Pons (tissue), 1 donor: Measurements from ENCODE around the gene OR2AG1.

ENCODE experiments used
- DNase-seq: peaks from one replicate; pipeline ENCODE4 v3.0.0-alpha.2; 2016; ENCODE audit warnings: low spot score

OR2AG1 gene

GRCh38 chr11:6782720-6783119, at the start of gene OR2AG1:
Gene OR2AG1, plus strand, starts transcription at chr11:6783020. Its CDS starts 2,018 bp downstream, at chr11:6785038.
- no peak for DNase-seq

DNA sequence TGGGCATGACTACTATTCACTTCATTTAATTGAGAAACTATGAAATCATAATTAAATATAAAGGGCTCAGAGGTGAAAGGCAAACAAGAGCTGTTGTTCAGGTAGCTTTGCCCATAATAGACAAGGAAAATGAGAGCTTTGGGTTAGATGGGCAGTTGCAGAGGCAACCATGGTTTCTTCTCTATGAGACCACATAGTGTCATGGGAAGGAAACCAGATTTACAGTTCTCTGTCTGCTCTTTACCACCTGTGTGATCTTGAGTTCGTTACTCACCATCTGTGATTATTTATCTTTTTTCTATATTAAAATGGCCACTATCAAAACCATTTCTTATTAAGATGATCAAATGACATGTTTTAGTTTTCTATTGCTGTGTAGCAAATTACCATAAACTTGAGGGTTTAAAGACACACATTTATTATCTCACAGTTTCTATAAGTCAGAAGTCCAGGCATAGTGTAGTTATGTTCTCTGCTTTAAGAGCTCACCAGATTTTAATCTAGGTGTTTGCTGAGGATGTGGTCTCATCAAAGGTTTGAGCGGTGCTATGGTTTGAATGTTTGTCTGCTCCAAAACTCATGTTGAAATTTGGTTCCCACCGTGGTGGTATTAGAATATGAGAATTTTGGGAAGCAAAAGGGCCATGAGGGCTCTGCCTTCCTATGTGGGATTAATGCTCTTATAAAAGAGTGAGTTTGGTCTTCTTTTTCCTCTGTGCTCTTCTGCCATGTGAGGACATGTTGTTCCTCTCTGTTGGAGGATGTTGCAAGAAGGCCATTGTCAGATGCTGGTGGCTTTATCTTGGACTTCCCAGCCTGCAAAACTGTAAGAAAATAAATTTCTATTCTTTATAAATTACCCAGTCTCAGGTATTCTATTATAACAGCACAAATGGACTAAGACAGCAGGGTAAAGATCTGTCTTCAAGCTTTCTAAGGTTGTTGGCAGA, 49.2 kb upstream of the OR2AG1 start:
- no peak for DNase-seq

DNA sequence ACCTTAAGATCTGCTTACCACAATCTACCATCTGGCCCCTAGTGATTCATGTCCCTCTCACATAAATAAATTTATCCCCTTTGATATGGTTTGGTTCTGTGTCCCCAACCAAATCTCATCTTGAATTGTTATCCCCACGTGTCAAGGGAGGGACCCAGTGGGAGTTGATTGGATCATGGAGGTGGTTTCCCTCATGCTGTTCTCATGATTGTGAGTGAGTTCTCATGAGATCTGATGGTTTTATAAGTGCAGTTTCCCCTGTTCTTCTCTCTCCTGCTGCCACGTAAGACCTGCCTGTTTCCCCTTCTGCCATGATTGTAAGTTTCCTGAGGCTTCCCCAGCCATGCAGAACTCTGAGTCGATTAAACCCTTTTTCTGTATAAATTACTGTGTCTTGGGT, 48.2 kb upstream of the OR2AG1 start:
- DNase-seq = no peak

DNA sequence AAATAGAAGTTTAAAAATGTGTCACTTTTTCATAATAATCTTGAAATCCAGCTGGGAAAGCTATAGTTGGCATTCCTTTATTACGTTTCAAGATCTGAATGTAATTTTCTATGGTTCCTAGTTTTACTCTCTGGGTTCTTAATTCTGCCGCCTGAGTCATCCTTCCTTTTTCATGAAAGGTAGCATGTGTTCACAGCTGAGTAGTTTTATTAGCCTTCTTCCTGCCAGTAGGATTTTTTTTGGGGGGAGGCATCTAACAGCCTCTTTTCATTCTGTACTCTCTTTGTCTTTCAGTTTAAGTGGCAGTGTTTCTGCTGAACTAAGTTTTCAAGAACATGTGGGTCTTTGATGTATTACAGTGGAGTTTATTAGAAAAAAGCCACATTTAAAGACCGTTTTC, 47.5 kb upstream of the OR2AG1 start:
- DNase-seq = no peak

DNA sequence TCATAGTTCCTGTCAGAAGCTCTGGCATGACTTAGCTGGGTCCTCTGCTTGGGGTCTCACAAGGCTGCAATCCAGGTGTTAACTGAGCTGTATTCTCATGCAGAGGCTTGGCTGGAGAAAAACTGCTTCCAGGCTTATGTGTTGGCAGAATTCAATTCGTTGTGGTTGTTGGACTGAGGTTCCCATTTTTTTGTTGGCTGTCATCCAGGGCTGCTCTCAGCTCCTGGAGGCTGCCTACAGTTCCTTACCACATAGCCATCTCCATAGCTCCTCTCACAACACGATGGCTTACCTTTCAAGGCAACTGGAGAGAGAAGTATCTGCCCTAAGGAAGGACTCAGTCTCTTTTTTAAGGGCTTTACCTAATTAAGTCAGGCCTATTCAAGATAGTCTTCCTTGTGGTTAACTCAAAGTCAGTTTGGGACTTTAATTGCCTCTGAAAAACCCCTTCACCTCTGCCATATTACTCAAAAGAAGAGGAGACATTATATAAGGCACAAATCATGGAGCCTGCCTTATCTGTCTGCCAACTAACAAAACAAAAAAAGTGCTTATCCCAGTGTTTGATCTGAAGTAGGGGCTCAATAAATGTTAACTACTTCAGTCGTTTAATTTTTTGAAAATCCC, 46.2 kb upstream of the OR2AG1 start:
- DNase-seq = no peak

DNA sequence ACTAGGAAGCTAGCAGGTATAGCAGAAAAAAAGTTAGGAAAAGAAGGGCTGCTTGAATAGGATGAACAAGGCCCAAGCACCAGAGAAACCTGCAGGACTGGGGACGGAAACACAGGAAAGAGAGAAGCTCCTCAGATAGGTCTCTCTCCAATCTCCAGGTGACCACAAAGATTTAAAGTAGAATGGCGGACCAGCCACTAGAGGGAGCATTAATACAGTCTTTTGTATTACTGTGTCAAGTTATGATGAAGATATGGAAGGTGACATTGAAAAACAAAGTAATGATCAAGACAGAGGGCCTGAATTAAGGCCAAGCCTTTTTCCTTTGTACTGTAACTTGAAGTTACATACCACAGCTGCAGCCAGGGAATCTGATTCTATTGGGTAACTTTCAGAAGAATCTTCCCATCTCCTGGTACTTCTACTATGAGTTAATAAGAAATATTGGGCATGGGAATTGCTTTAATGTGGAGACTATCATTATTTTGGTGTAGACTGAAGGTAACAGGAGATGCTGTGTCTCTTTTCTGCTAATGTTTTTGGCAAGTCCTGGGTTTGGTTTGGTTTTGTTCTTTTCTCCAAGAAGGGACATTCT, 44.9 kb upstream of the OR2AG1 start:
- DNase-seq = peak; percentile 45

DNA sequence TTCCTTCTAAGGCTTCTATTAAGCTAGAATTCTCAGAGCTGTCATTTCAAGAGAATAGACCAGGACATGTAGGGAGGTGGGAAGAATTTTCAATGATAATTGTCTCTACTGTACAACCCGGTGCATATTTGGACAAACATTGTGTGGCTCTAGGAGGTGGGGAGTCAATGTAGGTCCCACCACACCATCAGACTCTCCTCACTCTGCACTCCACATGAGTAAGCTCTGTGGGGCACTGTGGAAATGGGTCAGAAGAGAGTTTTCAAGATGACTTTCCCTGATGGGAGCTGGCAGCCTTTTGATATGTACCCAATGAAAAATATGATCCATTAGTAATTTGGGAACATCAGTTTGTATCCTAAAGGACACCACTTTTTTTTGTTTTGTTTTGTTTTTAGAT, 44.2 kb upstream of the OR2AG1 start:
- DNase-seq = no peak

GRCh38 chr11:6742260-6742659, 40.6 kb upstream of the OR2AG1 start:
- no peak for DNase-seq

GRCh38 chr11:6745018-6745417, 37.8 kb upstream of the OR2AG1 start:
- DNase-seq = no peak

- no peak for DNase-seq
These were observed 37.3 kb upstream of the OR2AG1 start for GRCh38 chr11:6745465-6746015.

DNA sequence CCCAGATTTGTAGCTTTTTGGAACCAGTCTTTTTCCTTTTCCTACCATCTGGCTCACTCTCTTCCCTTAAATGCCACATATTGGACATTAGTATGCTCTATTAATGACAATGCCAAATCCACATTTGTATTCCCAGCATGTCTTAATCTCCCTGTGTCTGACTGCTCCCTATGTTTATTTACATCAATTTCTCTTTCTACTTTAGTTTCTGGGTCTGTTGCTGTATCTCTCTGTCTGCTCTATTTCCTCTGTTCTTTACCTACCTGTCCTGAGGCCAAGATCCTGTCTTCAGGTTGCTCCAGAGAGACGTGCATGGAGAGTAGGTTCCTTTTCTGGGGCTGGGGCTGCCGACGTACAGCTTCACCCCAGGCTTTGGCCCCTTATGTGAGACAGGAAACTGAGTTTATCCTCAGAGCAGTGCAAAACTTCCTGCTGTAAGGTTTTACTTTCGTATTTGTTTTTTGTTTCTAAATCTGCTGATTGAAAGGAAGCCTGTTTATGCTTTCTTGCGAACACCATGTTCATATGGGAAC, 36.7 kb upstream of the OR2AG1 start:
- peak; percentile 13 for DNase-seq

GRCh38 chr11:6746626-6747025, 36.2 kb upstream of the OR2AG1 start:
- no peak for DNase-seq

- DNase-seq = no peak
These were observed 35.6 kb upstream of the OR2AG1 start for GRCh38 chr11:6747097-6747668.

DNA sequence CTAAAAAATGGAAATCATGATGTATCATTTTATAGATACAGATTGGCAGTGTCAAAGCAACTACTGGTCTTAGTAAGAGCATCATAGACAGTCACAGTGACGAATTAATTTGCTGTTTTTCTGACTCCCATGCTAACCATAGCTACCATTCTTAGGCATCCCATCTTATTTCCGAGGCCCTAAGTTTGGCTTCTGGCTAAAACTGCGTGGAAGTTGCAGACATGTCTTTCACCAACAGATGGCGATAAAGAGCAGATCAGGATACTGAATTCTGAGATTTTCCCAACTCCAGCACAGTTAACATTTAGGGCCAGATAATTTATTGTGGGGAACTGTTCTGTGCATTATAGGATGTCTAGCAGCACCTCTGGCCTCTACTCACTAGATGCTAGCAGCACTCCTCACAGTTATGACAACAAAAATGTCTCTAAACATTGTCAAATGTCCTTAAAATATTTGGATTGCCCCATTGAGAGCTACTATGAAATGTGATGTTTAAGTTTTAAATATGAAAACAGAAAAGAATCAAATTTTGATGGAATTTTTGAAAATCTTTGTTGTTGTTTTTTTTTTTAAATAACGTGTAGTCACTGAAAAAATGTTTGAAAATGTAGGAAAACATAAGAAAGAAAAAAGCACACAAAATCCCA, 27.4 kb upstream of the OR2AG1 start:
- peak; percentile 47 for DNase-seq

- DNase-seq = no peak
These were observed 26.9 kb upstream of the OR2AG1 start for GRCh38 chr11:6755953-6756347.

GRCh38 chr11:6757373-6757967, 25.4 kb upstream of the OR2AG1 start:
- peak; percentile 85 for DNase-seq

DNA sequence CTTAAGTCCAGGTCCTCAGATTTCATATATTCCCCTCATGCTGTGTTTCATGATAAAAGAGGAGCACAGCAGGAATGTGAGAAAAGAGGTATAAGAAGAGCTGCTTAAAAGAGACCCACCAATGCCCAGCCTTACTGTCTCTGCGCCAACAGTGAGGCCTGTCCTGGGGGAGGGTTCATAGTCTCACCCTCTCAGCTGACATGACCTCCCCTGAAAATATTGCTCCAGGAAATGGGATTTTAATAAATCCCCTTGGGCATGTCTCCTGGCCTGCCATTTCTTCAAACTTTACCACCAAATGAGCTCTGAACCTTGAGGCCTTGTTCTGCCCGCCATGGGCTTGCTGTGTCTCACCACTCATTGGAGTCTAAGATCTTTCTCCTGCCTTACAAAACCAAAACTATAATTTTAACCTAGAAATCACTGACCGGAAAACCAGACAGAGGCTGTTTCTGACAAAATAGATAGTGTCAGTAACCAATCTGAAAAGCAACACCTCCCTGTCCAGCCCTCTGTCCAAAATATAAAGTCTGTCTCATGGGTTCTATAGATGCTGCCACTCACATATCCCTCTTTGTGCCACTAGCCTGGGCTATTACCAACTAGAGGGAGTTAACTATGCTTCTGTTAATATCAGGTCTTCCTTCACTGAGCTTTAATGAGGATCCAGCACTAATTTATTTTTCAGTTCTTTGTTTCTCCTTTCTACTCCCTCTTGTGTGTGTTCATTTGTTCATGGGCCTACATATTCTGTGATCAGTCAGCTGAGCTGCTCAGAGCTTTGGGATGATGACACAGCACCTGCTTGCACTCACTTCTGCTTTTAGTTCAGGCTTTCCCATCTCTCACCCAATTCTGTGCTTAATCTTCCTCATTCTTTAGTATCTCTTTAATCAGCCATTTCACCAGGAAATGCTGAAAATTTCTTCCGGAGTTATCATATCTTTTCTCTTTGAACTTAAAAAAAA, 10.6 kb upstream of the OR2AG1 start, which contains the start of gene OR2AG2:
TSS of gene OR2AG2 (minus strand) at position 51 of the 968 bp plus-strand sequence. CDS start 3,019 bp downstream, outside the sequence.
- DNase-seq = peak; percentile 57

DNA sequence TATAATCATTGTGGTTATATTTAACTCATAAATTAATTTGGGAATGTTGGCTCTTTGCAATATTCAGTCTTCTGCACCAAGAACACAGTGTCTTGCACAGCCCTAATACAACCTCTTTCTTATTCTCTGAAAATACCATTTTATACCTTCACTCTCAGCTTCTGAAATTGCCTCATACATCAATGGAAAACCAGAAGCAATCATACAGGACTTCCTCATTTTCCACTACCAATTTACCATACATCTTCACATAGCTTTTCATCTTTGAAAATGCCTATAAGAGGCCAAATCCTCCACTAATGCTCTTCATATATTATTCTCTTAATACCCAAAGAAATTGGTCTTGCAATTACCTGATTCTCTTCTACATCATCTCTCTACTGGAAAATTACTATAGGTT, 4.3 kb upstream of the OR2AG1 start:
- no peak for DNase-seq

DNA sequence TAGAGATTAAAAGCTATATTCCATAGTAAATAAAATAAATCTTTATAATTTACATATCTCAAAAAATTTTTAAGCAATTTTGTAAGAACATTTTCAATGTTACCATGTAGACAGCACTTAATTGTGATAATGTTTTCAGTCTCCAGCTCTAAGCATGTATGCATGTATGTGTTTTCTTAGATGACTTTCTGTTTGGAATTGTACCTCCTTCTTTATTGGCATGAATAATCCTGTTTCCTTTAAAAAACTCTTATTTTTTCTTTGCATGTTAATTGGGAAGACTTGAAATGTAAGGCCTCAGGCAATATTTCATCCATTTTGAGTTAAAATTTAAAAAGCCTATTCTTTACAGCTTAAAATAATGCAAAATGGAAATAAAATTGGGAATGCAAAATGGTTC, 2.0 kb upstream of the OR2AG1 start:
- no peak for DNase-seq

DNA sequence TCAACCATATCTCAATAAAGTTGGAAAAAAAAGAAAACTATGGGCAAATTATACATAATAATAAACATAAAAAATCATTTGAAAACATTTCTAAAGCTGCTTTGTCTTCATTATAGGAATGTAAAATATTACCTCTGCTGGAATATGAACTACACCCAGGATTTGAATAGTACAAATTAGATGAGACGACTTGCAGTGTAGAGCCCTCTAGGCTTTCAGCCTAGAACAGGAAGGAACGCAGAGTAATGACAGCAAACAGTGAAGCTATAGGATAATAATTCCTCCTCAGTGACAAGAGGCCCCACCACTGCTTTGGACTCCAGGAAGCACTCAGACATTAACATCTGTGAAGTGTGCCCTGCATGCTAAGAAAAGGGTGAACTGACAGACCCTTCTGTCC, 7.7 kb downstream of the OR2AG1 start:
- DNase-seq = no peak
